Upper lobe of left lung (tissue), 4 donors: ENCODE measurements around the gene IFT88.

Experiments
- POLR2A ChIP-seq, 4 donors: fragments of 450-650 bp; IDR thresholded peaks; one replicate each; pipeline ENCODE4 v1.5.1; 2016 to 2017; ENCODE audit warnings: antibody characterized with exemption in 4 of 4, mild to moderate bottlenecking in 2 of 4
- TF ChIP-seq, protein P1 (sequence below), 6 experiments: fragments of 450-650 bp in 4 of 6; fragments of 200-600 bp in 2 of 6; sonication (generic) in 2 of 6; IDR thresholded peaks; one replicate each; pipeline ENCODE4 v1.5.1; 2016 to 2019; ENCODE audit warnings: antibody characterized with exemption in 6 of 6

DNA sequence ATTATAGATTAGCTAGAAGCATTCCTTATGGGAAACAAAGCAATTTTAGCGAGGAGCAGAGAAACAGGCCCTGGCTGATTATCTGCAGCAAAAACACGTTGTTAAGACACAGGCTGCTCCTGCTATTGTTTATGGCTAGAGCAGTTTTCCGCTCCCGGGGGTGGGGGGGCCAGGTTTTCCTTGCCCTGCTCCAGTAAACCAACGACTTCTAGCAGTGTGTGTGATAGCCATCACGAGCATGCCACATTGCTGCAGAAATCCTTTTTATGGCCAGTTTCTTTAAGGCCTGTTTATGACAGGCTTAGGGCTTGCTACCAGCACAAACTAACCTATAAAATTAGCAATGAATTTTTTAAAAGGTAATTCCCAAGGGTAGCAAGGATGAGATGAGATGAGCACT, 118.1 kb downstream of the IFT88 start:
- TF ChIP-seq, protein P1, sequence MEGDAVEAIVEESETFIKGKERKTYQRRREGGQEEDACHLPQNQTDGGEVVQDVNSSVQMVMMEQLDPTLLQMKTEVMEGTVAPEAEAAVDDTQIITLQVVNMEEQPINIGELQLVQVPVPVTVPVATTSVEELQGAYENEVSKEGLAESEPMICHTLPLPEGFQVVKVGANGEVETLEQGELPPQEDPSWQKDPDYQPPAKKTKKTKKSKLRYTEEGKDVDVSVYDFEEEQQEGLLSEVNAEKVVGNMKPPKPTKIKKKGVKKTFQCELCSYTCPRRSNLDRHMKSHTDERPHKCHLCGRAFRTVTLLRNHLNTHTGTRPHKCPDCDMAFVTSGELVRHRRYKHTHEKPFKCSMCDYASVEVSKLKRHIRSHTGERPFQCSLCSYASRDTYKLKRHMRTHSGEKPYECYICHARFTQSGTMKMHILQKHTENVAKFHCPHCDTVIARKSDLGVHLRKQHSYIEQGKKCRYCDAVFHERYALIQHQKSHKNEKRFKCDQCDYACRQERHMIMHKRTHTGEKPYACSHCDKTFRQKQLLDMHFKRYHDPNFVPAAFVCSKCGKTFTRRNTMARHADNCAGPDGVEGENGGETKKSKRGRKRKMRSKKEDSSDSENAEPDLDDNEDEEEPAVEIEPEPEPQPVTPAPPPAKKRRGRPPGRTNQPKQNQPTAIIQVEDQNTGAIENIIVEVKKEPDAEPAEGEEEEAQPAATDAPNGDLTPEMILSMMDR (IDR thresholded peaks at IDR 0.05), result no peak
- no peak for TF ChIP-seq POLR2A (IDR thresholded peaks at IDR 0.05)
